Panc1 (cell line): Measurements from ENCODE around the gene KDM3B.

Experiments used
- CTCF ChIP-seq: fragments of 450-650 bp; IDR thresholded peaks from 2 replicates; pipeline ENCODE4 v1.5.1; 2017; ENCODE audit warnings: mild to moderate bottlenecking
- REST ChIP-seq, 2 experiments: IDR thresholded peaks; 2 replicates each; pipeline ENCODE4 v1.6.1; 2011 to 2012; ENCODE audit warnings: low read depth in 2 of 2, control low read depth in 1 of 2, low read length in 1 of 2, mild to moderate bottlenecking in 1 of 2, moderate library complexity in 1 of 2; ENCODE audit not compliant: insufficient read depth in 1 of 2

DNA sequence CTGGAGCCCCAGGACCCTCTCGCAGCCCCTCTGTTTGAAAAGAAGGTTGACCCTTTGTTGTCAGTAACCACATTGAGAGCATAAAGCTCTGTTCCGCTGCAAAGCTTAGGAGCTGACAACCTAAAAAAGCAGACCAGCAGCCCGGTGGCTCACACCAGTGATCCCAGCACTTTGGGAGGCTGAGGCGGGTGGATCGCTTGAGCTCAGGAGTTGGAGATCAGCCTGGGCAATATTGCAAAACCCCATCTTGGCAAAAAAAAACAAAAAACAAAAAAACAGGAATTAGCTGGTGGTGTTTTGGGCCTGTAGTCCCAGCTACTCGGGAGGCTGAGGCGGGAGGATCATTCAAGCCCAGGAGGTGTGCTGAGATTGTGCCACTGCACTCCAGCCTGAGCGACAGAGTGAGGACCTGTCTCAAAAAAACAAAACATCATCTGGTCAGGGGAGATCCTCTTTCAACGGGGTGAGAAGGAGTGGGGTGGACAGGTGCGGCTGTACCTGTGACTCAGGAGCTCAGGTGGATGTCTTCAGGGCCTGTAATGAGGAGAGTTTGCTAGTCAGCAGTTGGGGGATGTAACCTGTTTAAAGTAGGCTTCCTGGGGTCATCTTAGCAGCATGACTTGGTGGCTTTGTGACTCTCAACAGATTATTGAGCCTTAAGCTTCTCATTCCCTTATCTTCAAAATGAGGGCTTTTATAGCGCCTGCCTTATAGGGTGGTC is 85.7 kb downstream of the KDM3B start:
- TF ChIP-seq REST (IDR thresholded peaks at IDR 0.05; ENCODE audit: insufficient read depth in 1 of 2, low read depth in 2 of 2, low read length in 1 of 2) (no peak), CTCF (no peak)
